GM03348 (cell line): ENCODE measurements around the gene ZNF483.
"Not testable (repeated sequence)": the region's sequence is repeated elsewhere in the genome, so short reads cannot be mapped to it uniquely, and the experiment has no call there.

Experiments used
- DNase-seq: peaks from one replicate; pipeline ENCODE4 v3.0.0; 2012; ENCODE audit warnings: low spot score

The ZNF483 gene

DNA sequence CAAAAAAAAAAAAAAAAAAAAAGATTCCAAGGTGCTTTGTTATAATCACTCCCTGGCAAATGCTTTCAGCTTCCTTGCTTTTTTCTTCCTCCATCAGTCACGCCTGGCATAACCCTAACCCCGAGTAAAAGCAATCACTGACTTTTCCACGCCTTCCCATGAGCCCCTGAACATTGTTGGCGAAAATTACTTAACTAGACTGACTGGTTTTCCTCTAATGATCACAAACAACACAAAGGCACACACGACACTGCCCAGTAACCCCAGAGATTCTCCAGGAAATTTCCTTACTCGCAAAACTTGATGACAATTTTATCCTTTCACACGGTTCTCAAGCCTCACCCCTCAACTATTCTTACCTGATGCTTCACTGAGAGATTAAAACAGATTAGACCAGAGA is 85.9 kb downstream of the ZNF483 start:
- DNase-seq = no peak

DNA sequence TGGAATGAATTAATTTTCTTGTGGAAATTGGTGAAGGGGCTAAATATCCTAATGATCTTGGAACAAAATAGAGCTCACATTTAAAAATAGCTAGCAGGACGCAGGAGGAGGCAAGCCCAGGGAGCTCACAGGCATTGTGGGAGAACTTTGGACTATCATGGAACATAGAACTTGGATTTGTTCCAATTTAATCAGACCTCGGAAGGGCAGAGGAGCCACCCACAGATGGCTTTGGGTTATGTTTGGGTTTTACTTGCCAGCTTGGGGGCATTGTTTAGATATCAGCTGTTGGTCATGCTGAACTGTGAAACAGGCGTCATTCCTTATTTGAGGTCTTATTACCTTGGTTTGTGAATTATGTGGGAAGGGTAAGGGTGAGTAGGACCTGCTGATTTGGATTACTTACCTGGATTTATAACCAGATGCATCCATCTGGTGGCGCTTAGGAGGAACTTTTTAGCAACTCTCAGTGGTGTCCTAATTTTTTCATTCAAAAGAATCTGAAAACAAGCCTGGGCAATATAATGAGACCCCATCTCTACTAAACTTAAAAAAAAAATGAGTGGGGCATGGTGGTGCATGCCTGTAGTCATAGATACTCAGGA is 88.6 kb downstream of the ZNF483 start:
- DNase-seq = no peak

DNA sequence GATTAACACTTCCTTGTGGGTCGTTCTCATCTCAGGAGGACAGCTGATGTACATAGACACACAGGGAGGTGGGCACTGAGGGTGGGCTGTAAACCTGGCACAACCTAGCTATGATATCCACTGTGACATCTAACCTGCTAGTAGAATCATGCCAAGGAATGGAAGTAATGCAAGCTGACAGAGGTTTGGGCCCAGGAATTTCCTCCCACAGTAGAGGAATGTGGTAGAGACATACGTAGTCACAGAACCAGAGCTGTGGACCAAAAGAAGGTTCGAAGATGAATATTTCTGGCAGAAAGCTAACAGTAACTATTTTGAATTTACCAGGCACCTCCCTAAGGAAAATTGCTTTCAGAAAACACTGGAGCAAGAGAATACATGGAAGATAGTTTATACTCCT is 90.9 kb downstream of the ZNF483 start:
- DNase-seq = peak; percentile 42

DNA sequence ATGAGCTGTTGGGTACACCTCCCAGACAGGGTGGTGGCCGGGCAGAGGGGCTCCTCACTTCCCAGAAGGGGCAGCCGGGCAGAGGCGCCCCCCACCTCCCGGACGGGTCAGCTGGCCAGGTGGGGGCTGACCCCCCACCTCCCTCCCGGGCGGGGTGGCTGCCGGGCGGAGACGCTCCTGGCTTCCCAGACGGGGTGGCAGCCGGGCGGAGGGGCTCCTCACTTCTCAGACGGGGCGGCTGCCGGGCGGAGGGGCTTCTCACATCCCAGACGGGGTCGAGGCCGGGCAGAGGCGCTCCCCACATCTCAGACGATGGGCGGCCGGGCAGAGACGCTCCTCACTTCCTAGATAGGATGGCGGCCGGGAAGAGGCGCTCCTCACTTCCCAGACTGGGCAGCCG is 92.4 kb downstream of the ZNF483 start:
- DNase-seq = not testable (repeated sequence)

DNA sequence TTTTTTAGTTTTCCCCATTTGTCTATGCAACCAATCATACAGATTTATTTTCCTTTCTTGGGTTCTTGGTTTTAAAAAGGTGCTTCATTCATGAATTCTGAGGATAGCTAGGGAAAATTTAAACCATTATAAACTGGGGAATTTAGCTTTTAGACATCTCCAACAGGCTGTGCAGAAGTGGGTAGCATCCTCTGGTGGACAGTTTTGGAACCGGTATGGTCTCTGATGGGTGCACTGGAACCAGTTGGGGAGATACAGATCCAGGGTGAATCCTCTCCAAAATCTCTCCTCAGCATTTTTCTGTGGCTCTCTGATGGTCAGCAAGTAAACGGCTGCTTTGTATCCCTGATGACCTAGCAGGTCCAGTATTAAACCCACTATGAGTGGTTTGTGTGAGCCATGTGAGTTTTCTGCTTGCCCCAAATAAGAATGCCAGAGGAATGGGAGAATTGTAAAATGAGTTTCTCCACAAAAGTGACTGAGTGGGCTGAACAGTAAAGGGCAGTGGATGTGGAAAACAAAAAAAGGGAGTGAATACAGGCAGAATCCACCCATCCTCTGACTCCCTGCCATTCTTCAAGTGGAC is 97.0 kb downstream of the ZNF483 start:
- DNase-seq = peak; percentile 55

DNA sequence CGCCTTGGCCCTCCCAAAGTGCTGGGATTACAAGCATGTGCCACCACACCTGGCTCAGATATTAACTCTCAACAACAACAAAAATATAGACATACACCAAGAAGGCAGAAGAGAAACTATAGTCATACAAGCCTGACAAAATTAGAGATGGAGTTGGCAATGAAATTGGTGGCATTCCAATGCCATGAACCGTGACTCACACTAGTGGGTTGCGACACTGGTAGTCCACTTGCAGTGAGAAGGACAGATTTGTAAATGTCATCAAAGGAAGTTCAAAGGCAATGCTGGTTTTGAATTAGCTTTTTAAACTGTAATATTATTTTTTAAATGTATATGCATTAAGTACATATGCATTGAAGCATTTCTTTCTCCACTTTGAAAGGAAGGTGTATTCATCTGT is 97.6 kb downstream of the ZNF483 start:
- DNase-seq = peak; percentile 75
